ENCODE data around the gene BFSP2.
"Not testable (repeated sequence)": the region's sequence is repeated elsewhere in the genome, so short reads cannot be mapped to it uniquely, and the experiment has no call there.

The BFSP2 gene

DNA sequence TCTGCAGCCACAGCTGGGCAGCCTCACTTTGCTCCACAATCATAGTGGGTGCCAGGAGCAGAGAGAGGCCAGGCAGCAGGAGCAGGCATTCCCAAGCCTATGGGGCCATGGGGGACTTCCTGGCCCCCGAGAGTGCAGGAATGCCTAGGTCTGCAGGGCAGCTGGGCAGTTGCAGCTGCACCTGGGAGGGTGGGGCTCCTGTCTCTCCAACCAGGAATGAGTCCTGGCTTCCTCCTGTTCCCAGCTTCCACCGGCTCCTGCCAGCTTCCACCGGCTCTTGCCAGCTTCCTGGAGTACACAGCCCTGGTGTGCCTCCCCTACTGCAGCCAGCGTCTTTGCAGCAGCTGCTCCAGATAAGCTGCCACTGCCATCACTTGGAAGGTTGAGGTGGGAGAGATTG, 87.3 kb downstream of the BFSP2 start:
- no peak for FAIRE-seq

DNA sequence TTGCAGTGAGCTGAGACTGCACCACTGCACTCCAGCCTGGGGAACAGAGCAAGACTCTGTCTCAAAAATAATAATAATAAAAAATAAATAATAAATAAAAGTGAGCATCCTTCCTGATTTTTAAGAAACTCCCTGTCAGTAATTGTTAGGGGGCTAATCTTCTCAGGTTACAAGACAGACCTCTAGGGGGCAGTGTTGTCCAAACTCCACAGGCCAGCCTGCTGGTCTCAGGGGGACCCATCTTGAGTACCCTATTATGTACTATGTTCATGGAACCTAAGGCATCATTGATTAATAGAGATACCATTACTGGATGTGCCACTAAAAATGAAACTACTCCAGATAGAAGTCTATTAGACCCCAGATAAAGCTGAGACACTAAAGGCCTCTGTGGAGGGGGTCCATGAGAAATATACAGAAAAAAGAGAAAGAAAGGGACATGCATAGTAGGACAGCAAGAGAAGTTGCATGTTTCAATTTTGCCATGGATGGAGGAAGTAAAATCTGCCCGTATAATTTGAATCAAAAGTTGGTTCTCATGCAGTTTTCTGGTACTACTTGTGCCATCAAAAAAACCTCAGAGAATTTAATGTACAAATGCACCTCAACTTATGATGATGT, 88.2 kb downstream of the BFSP2 start:
- no peak for FAIRE-seq

DNA sequence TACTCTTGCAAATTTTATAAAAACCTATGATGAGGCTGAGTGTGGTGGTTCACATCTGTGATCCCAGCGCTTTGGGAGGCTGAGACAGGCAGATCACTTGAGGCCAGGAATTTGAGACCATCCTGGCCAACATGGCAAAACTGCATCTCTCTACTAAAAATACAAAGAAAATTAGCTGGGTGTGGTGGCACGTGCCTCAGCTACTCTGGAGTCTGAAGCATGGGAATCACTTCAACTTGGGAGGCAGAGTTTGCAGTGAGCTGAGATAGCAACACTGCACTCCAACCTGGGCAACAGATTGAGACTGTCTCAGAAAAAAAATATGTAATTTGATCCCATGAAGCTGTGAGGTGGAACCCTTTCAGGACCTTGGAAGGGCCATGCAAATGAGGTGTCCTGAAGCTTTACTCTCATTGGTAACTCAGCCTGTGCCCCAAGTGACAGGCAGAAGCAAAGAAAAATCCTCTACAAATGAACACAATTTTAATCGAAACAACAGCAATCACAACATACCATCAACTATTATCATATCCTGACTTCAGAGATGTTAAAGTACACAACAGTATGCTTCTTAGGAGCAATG, 89.0 kb downstream of the BFSP2 start:
- FAIRE-seq = no peak

DNA sequence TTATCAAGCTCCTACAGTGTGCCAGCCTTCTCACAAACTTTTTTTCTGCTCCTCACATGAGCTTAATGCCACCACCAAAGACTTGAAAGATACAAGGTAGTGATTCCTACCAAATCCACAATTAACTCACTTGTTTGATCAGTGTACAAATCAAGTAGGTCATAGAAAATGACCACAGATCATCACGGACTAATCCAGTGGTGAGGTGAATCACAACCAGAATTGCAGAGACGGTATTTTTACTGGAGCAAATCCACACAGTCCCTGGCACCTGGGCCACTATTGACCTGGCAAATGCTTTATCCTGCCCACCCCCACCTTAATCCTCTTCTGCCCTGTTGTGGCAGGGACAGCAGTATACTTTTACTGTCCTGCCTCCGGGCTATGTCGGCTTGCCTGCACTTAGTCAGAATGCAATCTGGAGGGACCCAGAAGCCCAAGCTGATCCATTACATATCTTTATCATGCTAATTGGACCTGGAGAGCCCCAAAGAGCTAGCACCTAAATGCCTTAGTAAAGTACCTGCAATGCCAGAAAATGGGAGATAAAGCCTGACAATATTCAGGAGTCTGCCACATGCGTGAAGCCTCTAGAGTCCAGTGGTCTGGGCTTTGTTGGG, 89.7 kb downstream of the BFSP2 start:
- FAIRE-seq = no peak

DNA sequence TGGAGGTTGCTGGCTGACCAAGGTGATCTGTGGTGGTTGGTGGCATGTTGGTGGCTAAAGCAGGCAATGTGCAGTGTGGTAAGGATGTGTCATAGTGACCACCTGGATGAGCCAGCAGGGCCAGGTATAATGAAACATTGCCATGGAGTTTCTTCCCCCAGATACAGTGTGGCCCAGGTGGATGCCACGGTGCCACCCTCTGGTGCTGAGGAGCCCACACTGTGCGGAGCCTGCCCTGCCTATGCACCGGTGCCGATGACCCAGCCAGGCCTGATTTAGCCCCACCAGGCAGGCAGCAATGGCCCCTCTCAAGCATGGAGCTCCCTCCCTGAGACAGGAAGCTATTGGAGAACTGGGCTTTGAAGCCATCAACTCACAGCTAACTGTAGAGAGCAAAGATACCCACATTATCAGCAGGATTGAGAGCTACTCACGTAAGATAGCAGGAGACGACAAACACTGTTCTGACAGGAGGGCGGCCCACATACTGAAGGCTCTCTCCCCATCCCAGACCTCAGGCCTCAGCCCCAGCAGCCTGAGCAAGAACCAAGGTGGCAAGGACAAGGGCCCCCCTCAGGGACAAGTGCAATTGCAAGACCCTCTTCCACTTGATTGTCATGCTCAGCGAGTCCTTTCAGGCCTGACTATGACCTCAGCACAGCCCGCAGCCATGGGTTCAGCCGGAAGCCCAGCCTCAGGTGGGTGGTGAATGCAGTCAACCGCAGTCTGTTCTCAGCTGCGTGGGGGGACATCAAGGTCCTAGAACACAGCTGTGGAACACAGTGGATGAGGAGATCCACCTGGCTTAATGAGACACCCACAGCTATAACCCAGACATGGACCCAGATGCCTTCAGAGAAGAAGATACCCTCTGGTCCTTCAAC, 90.9 kb downstream of the BFSP2 start:
- FAIRE-seq = no peak

GRCh38 chr3:133491481-133492059, 91.7 kb downstream of the BFSP2 start:
- FAIRE-seq = no peak

DNA sequence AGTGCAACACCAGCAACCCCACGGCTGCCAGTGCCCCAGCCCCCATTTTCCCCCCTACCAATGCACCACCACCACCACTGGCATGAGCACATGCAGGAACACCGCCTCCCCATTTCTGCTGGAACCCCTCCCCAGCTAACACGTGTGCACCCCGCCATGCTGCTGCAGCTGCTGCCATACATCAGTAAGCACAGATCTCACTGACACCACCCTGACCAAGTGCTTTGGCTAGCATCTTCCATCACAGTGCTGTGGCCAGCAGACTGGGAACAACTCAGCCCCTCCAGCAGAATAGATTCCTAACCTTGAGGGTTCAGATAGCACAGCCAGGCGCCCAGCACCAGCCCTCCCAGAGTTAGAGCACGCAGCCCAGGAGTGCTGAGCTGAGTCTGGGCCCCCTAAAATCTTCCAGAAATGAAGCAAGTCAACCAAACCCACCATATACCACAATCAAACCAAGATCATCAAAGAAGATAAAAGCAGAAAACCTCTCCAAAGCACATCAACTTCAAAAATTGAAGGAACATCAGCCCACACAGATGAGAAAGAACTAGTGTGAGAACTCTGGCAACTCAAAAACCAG, 92.4 kb downstream of the BFSP2 start:
- FAIRE-seq = no peak

DNA sequence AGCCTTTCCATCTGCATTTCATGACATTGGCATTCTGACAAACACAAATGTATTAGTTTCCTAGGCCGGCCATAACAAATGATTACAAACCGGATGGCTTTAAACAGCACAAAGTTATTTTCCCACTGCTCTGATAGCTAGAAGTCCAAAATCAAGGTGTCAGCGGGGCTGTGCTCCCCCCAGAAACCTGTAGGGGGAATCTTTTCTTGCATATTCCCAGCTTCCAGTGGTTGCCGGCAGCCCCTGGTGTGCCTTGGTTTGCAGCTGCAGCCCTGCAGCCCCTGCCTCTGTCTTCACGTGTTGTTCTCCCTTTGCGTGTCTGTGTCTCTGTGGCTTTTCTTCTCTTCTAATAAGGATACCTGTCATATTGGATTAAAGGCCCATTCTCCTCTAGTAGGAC, 94.6 kb downstream of the BFSP2 start:
- FAIRE-seq = no peak

DNA sequence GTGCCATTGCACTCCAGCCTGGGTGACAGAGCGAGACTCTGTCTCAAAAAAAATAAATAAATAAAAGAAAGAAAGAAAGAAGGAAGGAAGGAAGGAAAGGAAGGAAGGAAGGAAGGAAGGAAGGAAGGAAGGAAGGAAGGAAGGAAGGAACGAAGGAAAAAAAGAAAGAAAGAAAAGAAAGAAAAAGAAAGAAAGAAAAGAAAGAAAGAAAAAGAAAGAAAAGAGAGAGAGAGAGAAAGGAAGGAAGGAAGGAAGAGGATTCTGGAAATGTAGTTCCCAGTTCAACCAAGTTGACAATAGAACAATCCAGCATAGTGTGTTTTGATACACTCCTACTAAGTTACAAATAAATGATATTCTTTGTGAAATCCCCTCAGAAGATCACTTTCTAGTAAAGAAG, 102.7 kb downstream of the BFSP2 start:
- not testable (repeated sequence) for FAIRE-seq

DNA sequence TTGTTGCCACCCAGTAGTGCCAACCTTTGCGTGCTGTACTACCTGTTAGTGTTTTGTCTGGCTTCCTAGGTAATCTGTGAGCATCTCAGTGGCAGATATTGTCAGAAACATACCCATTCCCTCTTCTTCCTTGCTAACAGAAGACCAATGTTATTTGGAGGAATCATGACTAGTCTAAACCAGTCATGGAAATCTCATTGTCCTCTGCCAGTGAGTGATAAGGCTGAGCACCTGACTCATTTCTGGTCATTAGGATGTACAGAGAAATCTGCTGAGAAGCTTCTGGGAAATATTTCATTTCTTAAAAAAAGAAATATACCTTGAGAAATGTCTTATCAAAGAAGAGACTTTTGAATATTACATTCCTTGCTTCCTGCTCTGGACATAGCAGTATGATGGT, 103.6 kb downstream of the BFSP2 start:
- no peak for FAIRE-seq

GRCh38 chr3:133504736-133505135, 104.9 kb downstream of the BFSP2 start:
- no peak for FAIRE-seq

- no peak for FAIRE-seq
These were observed 106.0 kb downstream of the BFSP2 start for GRCh38 chr3:133505813-133506212.

DNA sequence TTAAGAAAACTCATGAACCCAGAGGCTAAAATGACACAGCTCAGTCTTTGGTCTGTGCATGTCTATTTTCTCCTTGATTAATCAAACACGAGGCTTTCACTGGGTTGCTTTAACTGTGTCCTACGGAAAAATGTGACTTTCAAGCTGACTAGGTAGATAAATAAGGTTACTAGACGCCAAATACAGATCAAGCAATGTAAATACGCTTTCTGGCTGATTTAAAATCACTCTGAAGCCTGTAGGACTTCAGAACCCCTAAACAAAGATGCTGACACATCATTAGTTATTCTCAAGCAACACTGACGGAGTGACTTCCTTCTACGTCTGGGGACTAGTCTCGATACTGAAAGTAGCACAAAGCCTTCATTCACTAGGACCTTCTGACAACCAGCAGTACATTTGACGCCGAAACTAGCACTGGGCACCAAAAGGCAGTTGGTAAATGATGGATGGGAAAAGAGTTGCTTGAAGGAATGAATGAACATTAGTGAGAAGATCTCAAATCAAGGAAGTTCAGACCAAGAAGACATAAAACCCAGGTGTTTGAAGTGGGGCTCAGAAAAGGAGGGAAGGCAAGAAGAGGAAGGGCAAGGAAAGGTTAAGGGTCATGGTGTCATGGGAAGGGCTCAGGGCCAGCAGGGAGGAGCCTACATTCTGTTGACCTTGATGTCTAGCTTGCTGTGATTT, 106.5 kb downstream of the BFSP2 start:
- no peak for FAIRE-seq

GRCh38 chr3:133509488-133509887, 109.6 kb downstream of the BFSP2 start:
- no peak for FAIRE-seq

- FAIRE-seq = no peak
These were observed 112.7 kb downstream of the BFSP2 start for GRCh38 chr3:133512416-133513089.

- no peak for FAIRE-seq
These were observed 114.6 kb downstream of the BFSP2 start for GRCh38 chr3:133514418-133514817.

- FAIRE-seq = no peak
These were observed 115.3 kb downstream of the BFSP2 start for GRCh38 chr3:133515127-133515526.

DNA sequence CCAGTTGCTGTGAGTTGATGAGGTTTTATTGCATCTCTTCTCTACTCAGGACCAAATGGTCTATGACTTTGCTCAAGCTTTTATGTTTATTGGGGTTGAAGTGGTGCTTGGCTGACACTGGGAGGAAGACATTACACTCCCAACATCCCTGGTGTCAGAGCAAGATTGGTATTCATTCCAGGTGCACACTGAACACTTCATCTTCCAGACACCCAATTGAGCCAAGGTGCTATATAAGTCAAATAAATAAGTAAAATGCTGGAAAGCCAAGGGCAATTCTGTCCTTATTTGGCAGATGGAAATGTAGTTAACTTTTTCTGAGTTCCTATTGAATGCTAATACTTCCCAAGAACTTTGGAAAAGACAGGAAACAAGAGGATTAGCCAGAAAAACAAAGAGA, 120.4 kb downstream of the BFSP2 start:
- FAIRE-seq = no peak

DNA sequence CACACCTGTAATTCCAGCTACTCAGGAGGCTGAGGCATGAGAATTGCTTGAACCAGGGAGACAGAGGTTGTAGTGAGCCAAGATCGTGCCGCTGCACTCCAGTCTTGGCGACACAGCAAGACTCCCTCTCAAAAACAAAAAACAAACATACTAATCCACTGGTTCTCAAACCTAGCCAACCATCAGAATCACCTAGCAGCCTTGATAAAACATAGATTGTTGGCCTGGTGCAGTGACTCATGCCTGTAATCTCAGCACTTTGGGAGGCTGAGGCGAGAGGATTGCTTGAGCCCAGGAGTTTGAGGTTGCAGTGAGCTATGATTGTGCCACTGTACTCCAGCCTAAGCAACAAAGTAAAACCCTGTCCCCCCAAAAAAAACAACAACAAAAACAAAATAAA, 121.1 kb downstream of the BFSP2 start:
- not testable (repeated sequence) for FAIRE-seq

- FAIRE-seq = no peak
These were observed 122.1 kb downstream of the BFSP2 start for GRCh38 chr3:133521946-133522345.

DNA sequence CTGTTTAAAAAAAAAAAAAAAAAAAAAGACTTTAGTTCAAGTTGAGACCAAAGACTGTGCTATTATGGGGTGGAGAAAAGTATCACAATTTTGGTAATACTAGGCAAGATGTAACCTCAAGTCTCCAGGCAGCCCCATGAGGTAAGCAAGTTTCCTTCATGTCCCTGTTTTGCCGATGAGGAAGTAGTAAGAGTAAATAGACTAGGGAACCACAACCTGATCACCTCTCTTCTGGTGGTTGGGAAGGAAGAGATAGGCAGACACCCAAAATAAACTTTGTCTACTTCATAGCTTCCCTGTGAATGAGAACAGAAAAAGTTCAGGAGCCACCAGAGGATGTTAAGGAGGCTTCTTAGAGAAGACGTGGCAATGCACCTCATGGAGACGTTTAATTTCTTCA, 123.9 kb downstream of the BFSP2 start:
- FAIRE-seq = not testable (repeated sequence)
